Sigmoid colon (tissue), 7 donors: ENCODE results near the gene RCSD1. TPM values are rescaled to one million over a fixed set of nuclear protein-coding genes. Genes with fewer than 3 reads are reported as not detected.

Experiments
- DNase-seq: peaks from one replicate; pipeline ENCODE4 v3.0.0-alpha.2; 2019
- H3K27ac ChIP-seq, 4 donors: fragments of 200-600 bp; sonication (generic); one replicate each; pipeline ENCODE4 v1.5.1; 2016 to 2019; ENCODE audit warnings: mild to moderate bottlenecking in 1 of 4
- H3K27me3 ChIP-seq, 3 donors: fragments of 200-600 bp; sonication (generic); one replicate each; pipeline ENCODE4 v1.5.1; 2019; ENCODE audit warnings: mild to moderate bottlenecking in 1 of 3
- H3K36me3 ChIP-seq, 4 donors: fragments of 200-600 bp; sonication (generic); one replicate each; pipeline ENCODE4 v1.5.1; 2016 to 2019
- H3K4me1 ChIP-seq, 4 donors: fragments of 200-600 bp; sonication (generic); one replicate each; pipeline ENCODE4 v1.5.1; 2017 to 2019
- H3K4me3 ChIP-seq, 4 donors: fragments of 200-600 bp; sonication (generic); one replicate each; pipeline ENCODE4 v1.5.1; 2017 to 2019; ENCODE audit warnings: mild to moderate bottlenecking in 2 of 4, moderate library complexity in 1 of 4
- H3K9me3 ChIP-seq, 4 donors: fragments of 200-600 bp in 3 of 4; sonication (generic) in 3 of 4; one replicate each; pipeline versions ENCODE4 v1.5.1 to v1.6.1; 2013 to 2019
- EP300 ChIP-seq, 4 donors: sonication (generic); formaldehyde crosslinking; IDR thresholded peaks; one replicate each; pipeline ENCODE4 v1.6.1; 2017; ENCODE audit warnings: antibody characterized with exemption in 4 of 4
- POLR2A ChIP-seq, 2 donors: fragments of 450-650 bp; IDR thresholded peaks; one replicate each; pipeline ENCODE4 v1.6.1; 2016; ENCODE audit warnings: antibody characterized with exemption in 2 of 2, mild to moderate bottlenecking in 2 of 2, moderate library complexity in 2 of 2
- POLR2AphosphoS5 ChIP-seq, 4 donors: sonication (generic); formaldehyde crosslinking; IDR thresholded peaks; one replicate each; pipeline ENCODE4 v1.6.1; 2017; ENCODE audit warnings: antibody characterized with exemption in 4 of 4
- WGBS, 2 donors: extraction: QIAGEN DNeasy Blood & Tissue Kit; methylation state at CpG; one replicate each; pipeline ENCODE4 v1.1.7; 2013; 5-methylcytosine and 5-hydroxymethylcytosine counted together
- intact Hi-C: fragments of 100-400 bp; cut with DNase I; formaldehyde crosslinking; loops from one replicate; pipeline ENCODE4 v1.15.1; 2023
- polyA plus RNA-seq, 3 donors: library from polyadenylated mRNA; stranded (reverse); fragments of 200-250 nt; gene quantifications; one replicate each; pipeline ENCODE4 v1.2.3, GENCODE V29; 2013
- total RNA-seq, 4 donors: library from RNA; depleted of rRNA; stranded (reverse); fragments of >200 nt; gene quantifications; one replicate each; pipeline ENCODE4 v1.1.0, GENCODE V29; 2016
- TF ChIP-seq, protein P1 (sequence below), 4 experiments: fragments of 450-650 bp in 3 of 4; fragments of 200-600 bp in 1 of 4; IDR thresholded peaks; one replicate each; pipeline ENCODE4 v1.5.1; 2016 to 2019; ENCODE audit warnings: antibody characterized with exemption in 4 of 4, mild to moderate bottlenecking in 3 of 4, moderate library complexity in 2 of 4
- donor health status: healthy with polysubstance abuse.
- donor health status: Bipolar disorder and iron deficiency.
- donor health status: healthy.

RCSD1 gene
- total and polyA plus RNA-seq, 7 donors = 7.8 to 52.9 (median 9.7) TPM

DNA sequence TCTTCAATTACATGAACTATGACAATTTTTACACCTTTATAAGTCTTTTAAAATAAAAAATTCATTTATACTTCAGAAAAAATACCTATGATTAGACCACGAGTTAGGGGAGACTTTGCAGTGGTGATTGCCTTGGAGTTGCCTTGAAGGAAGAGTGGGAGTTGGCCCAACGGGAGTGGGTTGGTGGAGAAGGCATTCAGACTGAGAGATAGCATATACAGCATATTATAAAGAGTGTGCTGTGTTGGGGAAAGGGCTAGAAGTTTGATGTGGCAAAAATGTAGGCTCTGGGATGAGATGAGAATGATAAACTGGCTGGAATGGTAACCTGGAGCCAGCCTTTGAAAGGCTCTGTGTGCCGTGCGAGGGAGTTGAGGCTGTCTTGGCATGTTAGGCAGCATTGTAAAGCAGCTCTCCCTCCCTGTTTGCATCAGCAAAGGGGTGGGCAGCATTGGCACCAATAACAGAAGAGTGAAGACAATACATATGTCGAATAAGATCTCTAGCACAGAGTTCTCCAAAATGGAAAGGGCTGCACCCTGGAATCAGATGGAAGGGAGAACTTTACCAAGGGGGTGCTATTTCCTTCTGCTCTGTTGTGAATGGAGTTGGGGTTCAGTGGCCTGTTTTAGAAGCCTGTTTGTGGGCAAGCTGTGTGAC, 116.1 kb downstream of the RCSD1 start:
- Histone ChIP-seq H3K9me3 (no peaks in the 10 kb centered on the region), H3K4me1 (peaks cover 0 to 45% (median 14%) of the 10 kb centered on the region in 4 donors), H3K36me3 (no peaks in the 10 kb centered on the region), H3K27me3 (no peaks in the 10 kb centered on the region), H3K27ac (no peak overlapping the region), H3K4me3 (no peak overlapping the region)
- intact Hi-C loops = no loop called here
- no peak for TF ChIP-seq EP300 (IDR thresholded peaks at IDR 0.05)
- 82 to 83% methylated on average over 5 of the region's 5 CpGs for WGBS, 2 donors
- no peak for DNase-seq

DNA sequence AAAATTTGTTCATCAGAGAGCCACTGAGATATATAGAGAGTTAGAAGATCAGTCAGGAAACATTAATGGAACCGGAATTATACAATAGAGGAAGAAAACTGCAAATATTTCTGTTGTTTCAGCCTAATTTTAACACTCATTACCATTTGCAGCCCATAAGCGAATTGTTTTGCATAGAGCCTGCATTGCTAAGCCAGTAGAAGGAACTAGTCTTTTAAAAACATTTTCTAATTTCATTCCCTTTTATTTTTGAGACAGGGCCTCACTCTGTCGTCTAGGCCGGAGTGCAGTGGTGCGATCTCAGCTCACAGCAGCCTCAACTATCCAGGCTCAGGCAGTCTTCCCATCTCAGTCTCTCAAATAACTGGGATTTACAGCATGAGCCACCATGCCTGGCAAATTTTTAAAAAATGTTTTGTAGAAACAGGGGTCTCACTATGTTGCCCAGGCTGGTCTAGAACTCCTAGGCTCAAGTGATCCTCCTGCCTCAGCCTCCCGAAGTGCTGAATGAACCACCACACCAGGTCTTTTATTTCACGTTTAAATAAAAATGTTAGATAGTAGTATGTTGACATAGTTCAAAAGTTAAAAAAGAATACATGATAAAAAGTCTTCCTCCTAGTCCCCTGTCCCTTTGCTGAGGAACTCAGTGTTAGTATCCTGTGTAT, 117.1 kb downstream of the RCSD1 start:
- DNase-seq = no peak
- intact Hi-C loops = no loop called here
- Histone ChIP-seq H3K36me3 (no peaks in the 10 kb centered on the region), H3K27ac (no peak overlapping the region), H3K27me3 (no peaks in the 10 kb centered on the region), H3K4me3 (no peak overlapping the region), H3K4me1 (peaks cover 0 to 45% (median 15%) of the 10 kb centered on the region in 4 donors), H3K9me3 (no peaks in the 10 kb centered on the region)
- TF ChIP-seq POLR2AphosphoS5 (IDR thresholded peaks at IDR 0.05) = no peak
- no peak for TF ChIP-seq EP300 (IDR thresholded peaks at IDR 0.05)
- no peak for TF ChIP-seq POLR2A (IDR thresholded peaks at IDR 0.05)
- TF ChIP-seq, protein P1, sequence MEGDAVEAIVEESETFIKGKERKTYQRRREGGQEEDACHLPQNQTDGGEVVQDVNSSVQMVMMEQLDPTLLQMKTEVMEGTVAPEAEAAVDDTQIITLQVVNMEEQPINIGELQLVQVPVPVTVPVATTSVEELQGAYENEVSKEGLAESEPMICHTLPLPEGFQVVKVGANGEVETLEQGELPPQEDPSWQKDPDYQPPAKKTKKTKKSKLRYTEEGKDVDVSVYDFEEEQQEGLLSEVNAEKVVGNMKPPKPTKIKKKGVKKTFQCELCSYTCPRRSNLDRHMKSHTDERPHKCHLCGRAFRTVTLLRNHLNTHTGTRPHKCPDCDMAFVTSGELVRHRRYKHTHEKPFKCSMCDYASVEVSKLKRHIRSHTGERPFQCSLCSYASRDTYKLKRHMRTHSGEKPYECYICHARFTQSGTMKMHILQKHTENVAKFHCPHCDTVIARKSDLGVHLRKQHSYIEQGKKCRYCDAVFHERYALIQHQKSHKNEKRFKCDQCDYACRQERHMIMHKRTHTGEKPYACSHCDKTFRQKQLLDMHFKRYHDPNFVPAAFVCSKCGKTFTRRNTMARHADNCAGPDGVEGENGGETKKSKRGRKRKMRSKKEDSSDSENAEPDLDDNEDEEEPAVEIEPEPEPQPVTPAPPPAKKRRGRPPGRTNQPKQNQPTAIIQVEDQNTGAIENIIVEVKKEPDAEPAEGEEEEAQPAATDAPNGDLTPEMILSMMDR (IDR thresholded peaks at IDR 0.05) = no peak
- WGBS, 2 donors = 68 to 88% methylated on average over 7 of the region's 7 CpGs

DNA sequence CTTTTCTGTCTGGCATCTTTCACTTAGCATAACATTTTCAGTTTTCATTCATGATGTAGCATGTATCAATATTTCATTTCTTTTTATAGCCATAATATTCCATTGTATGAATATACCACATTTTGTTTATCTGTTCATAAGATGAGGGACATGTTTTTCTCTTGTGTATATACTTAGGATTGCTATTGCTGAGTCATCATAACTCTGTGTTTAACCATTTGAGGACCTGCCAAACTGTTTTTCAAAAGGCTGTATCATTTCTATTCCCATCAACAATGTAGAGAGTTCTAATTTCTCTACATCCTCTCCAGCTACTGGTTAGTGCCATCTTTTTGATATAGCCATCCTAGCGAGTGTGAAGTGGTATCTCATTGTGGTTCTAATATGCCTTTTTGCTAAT, 118.0 kb downstream of the RCSD1 start:
- TF ChIP-seq EP300 (IDR thresholded peaks at IDR 0.05) (no peak), POLR2AphosphoS5 (IDR thresholded peaks at IDR 0.05) (no peak), POLR2A (IDR thresholded peaks at IDR 0.05) (no peak)
- TF ChIP-seq, protein P1 (IDR thresholded peaks at IDR 0.05) = no peak
- no peak for DNase-seq
- Histone ChIP-seq H3K4me1 (peaks cover 0 to 45% (median 18%) of the 10 kb centered on the region in 4 donors), H3K9me3 (no peaks in the 10 kb centered on the region), H3K27me3 (no peaks in the 10 kb centered on the region), H3K27ac (no peak overlapping the region), H3K36me3 (no peaks in the 10 kb centered on the region), H3K4me3 (no peak overlapping the region)
- intact Hi-C loops = no loop called here
- 94 to 100% methylated on average over 1 of the region's 1 CpG for WGBS, 2 donors

DNA sequence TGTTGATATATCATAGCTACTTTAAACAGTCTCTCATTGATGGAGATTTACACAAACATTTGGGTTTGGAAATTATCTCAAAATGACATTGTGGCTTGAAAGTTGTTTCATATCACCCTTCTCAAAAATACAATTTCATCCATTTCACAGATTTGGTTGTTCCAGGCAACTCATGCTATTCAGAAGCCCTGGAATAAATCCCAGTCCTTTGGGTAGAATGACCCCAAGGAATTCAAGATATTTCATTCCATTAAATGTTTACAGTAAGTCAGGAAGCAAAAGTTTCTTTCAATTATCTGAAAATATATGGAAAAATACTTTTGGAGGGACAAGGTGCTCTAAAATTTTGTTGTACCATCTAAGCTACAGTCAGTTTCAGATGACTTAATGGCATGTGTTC, 118.9 kb downstream of the RCSD1 start:
- Histone ChIP-seq H3K4me1 (peaks cover 0 to 45% (median 18%) of the 10 kb centered on the region in 4 donors), H3K27ac (no peak overlapping the region), H3K27me3 (no peaks in the 10 kb centered on the region), H3K9me3 (no peaks in the 10 kb centered on the region), H3K36me3 (no peaks in the 10 kb centered on the region), H3K4me3 (no peak overlapping the region)
- TF ChIP-seq POLR2A (IDR thresholded peaks at IDR 0.05) = no peak
- no peak for TF ChIP-seq POLR2AphosphoS5 (IDR thresholded peaks at IDR 0.05)
- no peak for TF ChIP-seq EP300 (IDR thresholded peaks at IDR 0.05)
- TF ChIP-seq, protein P1 (IDR thresholded peaks at IDR 0.05) = no peak
- DNase-seq = no peak
- intact Hi-C loops = no loop called here

DNA sequence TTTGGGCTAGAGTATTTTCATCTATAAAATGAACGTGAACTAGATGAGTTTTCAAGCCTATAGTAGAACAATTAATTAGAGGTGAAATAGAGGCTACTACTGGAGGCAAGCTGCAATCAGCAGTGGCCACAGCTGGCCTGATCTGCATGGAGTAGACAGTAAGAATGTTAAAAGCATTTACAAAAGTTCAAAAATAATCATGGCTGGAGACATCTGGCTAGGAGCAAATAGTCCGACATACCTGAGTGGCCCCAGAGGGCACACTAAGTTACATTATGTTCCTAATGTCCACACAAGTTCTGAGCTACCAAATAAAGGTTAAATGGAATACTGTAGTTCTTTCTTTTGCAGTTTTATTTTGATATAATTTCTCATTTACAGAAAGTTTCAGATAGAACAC, 119.7 kb downstream of the RCSD1 start:
- DNase-seq = no peak
- Histone ChIP-seq H3K4me3 (no peak overlapping the region), H3K27me3 (no peaks in the 10 kb centered on the region), H3K36me3 (no peaks in the 10 kb centered on the region), H3K4me1 (peaks cover 0 to 45% (median 18%) of the 10 kb centered on the region in 4 donors), H3K27ac (no peak overlapping the region), H3K9me3 (no peaks in the 10 kb centered on the region)
- 76 to 77% methylated on average over 2 of the region's 2 CpGs for WGBS, 2 donors
- no peak for TF ChIP-seq EP300 (IDR thresholded peaks at IDR 0.05)
- no peak for TF ChIP-seq POLR2AphosphoS5 (IDR thresholded peaks at IDR 0.05)
- TF ChIP-seq POLR2A (IDR thresholded peaks at IDR 0.05) = no peak
- TF ChIP-seq, protein P1 (IDR thresholded peaks at IDR 0.05) = no peak
- intact Hi-C loops = no loop called here
